Measurements from ENCODE around the gene ISM2.

Gene ISM2

DNA sequence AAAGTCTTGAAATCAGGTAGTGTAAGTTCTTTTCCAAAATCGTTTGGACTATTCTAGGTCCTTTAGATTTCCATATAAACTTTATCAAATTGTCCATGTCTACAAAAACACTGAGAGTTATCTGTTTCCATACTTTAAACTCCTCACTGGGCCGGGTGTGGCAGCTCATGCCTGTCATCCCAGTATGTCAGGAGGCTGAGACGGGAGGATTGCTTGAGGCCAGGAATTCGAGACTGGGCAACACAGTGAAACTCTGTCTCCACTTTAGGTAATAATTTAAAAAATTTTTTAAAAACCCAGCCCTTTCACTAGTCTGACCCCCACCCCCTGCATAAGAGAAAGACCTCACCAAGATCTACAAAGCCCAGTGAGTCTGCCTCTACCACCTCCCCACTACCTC lies 6.4 kb upstream of the ISM2 start:
- DNase-seq, result no peak

DNA sequence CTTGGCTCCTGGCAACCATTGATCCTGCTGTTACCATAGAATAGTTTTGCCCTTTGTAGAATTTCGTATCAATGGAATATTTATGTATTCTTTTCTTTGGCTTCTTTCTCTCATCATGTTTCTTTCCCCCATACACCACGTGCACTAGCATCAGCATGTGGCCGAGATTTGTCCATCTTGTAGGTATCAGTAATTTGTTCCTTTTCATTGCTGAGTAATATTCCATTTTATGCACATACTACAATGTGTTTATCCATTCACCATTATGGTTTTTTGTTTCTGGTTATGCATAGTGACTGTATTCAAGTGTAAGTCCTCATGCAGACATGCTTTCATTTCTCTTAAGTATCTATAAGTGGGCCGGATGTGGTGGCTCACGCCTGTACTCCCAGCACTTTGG lies 4.5 kb upstream of the ISM2 start:
- no peak for DNase-seq

DNA sequence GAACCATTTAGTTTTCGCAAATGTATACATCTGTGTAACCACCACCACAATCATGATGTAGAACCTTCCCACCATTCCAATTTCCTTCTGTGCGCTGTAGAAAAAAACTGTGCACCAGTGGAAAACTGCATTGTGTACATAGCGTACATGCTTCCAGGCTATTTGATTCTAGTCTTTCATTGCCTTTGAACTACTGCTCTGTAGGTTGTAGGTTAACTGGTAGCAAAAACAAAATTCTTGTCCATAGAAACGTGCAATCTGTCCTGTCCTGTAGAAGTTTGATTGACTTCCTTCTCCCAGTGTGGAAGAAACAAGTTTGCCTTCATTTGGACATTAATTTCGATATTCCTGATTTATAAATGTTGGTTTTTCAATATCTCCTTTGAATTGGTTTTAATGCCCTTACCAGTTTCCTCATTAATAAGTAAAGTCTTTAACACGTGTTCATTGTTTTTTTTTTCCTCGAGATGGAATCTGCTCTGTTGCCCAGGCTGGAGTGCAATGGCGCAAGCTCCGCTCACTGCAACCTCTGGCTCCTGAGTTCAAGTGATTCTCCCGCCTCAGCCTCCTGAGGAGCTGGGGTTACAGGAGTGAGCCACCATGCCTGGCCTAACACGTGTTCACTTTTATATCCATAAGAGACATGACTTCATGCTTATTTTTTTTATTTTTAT lies 3.6 kb upstream of the ISM2 start:
- no peak for DNase-seq

DNA sequence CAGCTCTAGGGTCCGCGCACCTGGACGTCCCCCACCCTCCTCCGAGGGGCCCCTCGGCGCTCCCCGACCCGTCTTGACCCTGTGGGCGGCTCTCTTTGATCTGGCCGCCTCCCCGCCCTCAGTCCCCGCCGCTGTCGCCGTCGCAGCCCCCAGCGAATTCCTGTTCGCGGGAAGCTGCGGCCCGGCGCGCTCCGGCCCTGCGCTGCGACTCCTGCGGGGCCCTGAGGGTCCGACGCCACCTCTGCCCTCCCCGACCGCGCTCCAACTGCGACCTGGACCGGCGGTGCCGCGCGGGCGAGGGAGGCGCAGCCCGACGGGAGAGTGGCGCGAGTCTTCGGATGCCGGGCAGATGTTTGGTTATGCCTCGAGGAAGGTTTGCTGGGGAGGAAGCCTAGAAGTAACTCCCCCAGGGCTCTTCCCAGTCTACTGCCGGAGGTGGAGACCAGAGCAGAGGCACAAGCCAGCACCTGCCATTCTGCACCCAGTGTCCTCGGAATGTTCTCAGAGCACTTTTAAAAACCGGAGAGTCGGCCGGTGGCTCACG lies 440 bp upstream of the ISM2 start:
- no peak for DNase-seq

DNA sequence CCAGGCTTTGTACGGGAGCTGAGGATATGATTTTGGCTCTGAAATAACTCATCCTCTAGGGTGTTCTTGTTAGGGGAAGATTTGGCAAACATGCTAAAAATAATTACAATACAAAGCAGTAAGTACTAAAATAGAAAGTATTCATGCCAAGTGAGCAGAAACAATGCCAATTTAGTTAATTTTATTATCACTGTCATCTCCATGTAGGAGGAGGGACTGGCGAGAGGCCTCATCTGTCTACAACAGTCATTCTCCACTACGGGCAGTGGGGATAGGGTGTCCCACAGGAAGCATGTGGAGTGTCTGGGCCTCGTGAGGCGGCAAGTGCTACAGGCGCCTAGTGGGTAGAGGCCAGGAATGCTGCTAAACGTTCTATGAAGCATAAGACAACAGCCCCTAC lies 3.3 kb downstream of the ISM2 start:
- no peak for DNase-seq

DNA sequence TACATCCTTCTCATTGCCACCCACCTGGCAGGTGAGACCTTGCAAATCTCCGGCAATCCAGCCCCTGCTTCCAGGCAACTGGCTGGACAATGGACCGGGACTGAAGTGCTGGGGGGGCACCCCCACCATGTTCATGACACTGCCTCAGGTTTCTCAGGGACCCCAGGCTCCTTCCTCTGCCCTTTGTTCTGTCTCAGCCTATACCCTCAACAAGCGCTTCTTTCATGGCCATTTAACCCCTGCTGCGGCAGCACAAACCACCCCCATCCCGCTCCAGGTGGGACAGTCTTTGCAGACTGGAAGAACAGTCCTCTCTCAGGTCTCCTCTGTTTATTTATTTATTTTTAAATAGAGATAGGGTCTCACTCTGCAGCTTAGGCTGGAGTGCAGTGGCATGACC lies 7.6 kb downstream of the ISM2 start:
- DNase-seq, result no peak

DNA sequence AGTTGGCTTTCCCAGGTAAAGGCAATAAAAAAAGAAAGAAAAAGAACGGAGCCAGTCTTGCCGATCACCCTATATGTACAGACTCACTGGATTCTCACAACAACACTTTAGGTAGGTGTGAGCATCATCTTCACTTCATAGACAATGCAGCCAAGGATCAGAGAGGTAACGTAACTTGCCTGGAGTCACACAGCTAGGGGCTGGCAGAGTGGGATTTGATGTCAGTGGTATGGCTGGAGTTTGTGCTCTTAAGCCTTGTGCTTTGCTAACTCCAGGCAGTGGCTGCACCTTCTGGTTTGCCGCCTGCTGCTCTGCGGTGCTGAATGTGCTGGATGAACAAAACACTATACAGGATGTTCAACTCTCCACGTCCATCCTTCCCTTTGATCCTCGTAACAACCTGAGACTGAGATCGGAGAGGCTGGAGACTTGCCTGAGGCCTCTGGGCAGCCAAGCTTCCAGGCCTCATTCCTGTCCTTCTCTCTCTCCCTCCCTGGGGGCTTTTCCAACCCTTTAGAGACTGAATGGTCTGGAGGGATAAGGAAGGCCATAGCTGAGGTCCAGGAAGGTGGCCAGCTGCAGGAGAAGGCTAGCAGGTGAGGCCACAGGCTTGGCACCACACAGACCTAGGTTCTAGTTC lies 8.1 kb downstream of the ISM2 start:
- no peak for DNase-seq

DNA sequence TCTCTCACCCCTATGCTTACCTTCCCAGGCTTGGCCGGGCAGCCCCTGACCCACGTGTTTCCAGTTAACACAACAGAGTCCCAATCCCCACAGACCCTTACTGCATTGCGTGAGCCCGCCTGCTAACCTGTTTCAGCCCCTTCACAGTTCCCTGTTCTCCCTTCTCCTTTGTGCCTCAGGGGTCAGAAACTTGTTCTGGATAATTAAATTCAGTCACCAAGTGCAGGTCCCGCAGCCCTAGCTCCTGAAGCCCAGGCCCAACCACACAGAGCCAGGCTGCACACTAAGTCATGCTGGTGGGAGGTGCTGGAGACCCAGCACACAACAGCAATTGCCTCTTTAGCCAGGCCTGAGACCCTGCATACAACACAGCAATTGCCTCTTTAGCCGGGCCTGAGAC lies 9.6 kb downstream of the ISM2 start:
- DNase-seq, result no peak

DNA sequence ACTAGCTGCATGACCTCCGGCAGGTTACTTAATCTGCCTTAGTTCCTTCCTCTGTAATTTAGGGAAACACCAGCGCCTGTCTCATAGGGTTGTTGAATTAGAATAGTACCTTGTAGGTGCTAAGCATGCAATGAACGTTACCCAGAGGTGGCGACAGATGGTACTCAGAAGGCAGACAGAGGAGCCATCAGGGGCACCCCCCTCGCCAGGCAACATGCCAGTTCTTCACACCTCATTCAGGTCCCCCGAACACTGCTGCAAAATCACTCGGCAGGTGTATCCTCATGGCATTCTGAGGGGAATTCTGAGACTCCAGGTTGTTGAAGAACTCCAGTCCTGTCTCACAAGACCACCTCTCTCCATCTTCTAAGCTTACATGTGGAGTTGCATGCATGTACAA lies 10.1 kb downstream of the ISM2 start:
- no peak for DNase-seq

DNA sequence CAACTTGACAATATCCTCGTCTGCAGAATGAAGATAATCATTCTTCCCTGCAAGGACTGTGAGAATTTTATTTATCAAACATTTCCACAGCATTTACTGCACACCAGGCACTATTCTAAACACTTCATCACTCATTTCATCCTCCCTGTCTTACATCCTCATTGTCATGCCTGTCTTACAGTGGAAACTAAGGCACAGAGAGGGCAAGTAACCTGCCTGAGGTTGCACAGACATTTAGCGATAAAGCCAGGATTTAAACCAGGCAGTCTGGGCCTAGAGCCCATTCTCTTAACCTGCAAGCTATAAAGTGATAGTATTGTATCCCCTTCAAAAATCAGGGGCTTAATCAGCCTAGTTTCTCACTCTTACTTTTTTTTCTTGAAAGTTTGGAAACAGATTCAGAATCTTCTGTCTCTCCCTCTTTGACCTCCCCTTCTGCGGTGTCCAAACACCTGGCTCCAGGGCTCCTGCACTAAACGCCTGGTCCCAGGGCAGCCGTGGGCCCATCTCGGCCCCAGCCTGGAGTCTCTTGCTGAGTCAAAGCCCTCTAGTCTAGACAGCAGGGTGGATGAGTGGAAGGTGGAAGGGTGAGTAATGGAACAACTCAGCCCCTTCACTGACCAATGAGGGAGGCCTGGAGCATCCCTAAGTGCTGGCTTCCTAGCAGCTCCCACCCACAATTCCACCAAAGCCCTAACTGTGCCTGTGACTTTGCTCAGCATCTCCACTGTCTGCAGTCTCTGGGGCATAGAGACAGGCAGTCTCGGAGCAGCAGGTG lies 12.5 kb downstream of the ISM2 start:
- no peak for DNase-seq

DNA sequence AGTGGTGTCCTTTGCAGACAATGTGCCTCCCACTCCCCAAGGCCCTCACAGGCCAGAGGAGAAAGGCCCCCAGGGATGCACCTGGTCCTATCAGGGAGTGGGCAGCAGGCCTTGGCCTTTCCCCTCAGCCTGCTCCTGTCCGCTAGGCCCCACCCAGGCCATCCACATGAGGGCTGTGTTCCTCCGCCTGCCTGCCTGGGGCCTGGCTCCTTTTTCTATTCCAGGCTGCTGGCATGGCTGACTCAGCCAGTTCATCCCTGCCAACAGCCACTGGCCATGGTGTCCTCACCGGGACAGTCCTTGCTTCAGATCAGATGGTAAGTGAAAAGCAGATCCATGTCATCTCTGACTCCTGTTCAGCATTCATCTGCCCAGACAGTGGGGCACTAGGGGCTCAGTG lies 13.4 kb downstream of the ISM2 start:
- no peak for DNase-seq

DNA sequence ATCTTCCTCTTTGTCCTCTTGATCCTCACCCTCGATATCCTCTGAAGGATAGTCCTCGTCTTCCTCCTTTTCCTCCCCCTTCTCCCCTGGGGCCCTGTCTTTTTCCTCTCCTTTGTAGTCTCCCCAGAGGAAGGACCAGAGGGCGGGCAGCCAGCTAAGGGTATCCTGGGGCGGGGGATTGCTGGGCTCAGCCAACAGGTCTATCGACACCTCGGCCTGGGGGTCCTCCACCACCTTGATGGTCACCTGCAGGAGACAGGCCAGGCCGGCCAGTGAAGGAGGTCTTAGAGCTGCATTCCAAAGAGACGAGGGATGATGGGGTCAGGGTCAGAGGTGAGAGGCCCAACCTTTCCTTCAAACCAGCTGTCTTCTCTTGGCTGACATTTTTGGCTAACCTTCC lies 16.2 kb downstream of the ISM2 start:
- no peak for DNase-seq

DNA sequence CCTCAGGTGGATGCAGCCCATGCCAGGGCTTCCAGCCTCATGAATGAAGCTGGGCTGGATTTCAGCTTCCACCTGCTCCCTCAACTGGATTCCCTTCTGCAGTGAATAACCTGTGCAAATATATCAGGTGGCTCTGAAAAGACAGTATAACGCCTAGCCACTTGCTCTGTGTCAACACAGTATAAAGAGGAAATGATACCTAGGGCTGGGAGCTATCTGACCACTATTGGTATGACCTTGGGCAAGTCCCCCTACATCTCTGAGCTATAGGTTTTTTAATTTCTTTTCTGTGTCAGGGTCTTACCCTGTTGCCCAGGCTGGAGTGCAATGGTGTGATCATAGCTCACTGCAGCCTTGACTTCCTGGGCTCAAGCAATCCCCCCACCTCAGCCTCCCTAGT lies 19.8 kb downstream of the ISM2 start:
- no peak for DNase-seq

DNA sequence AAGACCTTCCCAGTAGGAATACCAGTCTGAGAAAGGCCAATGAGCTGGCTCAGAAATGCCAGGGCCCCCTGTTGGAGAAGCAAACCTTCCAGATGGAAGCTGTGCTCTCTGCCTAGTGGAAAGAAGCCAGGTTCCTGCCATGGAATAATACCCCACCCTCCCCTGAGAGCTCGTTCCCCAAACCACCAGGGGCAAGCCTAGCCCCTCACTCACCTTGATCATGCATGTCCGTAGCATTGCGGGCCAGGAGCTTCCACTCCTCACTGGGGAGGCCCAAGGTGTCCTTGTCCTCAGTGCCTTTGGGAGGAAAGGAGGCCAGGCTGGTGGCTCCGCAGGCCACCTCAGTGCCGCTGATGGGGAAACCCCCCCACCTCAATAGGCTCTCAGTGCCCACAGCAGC lies 20.6 kb downstream of the ISM2 start:
- no peak for DNase-seq

DNA sequence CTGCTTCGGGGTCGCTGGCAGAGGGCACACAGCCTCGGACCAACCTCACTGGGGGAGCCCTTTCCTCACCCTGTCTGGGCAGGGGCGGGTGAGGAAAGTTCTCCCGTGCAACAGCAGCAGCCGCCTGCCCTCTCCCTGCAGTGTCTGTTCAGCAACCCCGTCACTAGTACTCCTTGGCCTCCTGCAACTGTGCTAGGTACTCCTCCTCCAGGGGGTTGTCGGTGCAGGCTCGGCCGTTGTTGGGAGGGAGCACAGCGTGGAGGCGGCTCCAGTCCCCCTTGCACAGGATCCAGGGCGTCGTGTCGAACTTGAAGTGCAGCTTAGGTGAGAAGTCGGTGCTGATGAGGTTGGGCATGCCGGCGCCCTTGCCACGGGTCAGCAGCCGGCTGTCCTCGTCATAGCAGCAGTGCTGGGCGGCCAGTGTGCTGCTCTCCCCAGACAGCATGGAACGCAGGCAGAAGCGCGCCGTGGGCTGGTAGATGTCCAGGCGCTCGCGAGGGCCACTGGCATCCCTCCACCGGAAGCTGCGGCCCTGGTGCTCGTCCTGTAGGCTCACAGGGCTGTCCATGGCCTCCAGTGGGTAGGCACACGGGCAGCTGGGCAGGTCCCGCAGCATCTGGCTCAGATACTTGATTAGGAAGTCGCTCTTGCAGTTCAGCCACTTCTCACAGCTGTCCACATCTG lies 23.0 kb downstream of the ISM2 start:
- DNase-seq, result no peak

DNA sequence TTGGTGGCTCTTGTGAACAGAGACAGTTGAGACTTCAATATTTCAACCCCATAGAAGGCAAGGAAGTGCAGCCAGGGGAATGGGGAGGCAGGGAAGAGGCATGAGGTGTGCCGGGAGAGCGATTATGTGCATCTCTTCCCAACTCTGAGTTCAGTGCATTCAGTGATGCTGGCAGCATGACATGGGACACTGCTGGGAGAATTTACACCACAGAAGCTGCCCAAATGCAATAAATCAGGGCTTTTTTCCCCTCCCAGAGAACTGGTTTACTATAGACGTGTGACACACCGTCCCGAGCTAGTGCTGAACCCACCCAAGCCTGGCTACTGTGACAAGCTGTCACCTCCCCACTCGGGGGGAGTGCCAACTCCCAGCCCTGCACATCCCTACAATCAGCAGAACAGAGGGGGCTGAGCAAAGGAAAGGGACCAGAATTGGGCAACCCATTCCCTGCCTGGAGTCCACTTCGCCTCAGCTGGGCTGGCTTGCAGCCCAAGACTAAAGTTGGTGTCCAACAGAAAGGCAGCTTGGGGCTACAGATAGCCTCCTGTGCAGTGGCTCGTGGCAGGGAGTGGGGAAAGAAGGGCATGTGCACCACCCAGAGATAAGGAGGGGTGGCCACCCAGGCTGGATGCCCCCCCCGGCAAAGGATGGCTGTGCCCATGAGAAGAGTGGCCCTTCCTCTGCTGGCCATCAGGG lies 24.0 kb downstream of the ISM2 start:
- no peak for DNase-seq

DNA sequence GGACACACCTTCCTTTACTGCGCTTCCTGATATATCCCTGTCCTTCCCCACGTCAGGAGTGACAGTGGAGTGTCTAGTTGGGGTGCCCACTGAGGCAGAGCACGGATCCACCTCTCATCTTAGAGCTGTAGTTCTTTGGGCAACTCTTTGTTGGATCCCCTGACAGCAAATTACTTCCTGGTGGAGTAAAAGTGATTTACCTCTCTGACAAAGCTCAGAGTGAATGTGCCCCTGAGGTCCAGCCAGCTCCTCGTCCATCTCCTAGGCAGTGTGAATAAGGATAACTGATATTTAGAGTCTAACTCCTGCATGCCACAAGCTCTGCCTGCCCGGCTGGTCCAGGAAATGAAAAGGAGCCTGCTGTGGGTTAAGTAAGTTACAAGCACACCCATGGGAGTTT lies 24.7 kb downstream of the ISM2 start:
- DNase-seq, result no peak

DNA sequence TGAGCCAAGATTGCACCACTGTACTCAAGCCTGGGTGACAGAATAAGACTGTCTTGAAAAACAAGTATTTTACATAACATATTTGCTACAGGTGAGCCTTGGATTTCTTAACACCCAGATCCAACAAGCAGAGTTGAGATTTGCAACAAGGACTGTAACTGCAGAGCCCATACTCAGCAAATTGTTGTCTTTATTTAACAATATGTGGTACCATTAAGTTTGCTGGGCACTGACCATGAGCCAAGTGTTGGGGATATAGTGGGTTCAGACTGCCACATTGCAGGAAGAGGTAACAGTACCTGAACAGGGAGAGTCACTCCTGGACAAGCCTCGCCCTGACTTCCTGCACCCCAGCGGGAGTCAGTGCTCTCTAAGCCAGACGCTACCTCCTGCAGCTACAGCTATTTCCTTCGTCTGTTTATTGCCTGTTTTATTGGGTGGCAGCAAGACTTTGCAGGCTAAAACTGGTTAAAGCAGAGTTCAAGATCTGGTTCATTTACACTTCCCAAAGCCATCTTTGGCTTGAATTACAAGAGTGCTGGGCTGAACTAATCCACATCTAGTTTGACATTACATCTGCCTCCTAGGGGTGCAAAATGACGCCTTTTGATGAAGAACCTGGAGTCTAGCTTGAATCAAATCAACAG lies 28.3 kb downstream of the ISM2 start:
- no peak for DNase-seq

DNA sequence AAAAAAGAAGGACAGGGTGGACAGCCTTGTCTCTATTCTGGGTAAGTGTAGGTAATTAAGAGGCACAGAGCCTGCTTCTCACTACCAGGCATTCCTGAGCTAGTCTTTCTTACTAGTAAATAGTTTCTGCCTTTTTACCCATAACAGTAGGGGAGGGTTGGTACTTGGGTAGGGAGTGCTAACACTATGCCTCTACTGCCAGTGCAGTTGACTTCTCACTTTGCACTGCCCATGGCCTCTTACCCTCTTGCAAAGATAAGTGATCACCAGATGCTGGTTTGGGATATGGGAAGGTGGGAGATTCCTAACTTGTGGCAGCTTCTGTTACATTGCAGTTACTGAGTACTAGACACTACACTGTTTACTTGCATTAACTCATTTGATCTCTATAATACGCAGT lies 29.1 kb downstream of the ISM2 start:
- no peak for DNase-seq

DNA sequence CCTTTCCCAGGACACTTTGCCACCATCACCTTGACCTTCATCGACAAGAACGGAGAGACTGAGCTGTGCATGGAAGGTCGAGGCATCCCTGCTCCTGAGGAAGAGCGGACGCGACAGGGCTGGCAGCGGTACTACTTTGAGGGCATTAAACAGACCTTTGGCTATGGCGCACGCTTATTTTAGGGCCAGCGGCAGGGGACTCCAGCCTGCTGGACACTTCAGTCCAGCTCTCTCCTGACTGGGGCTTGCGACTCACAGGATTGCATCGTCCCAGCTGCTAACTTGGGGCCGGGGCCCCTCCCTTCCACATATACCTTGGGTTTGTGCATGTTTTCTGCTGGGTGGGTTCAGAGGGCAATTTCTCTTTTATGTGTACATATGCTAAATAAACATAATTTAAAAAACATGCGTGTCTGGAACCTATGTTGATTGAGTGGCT lies 29.5 kb downstream of the ISM2 start:
- DNase-seq, result no peak

DNA sequence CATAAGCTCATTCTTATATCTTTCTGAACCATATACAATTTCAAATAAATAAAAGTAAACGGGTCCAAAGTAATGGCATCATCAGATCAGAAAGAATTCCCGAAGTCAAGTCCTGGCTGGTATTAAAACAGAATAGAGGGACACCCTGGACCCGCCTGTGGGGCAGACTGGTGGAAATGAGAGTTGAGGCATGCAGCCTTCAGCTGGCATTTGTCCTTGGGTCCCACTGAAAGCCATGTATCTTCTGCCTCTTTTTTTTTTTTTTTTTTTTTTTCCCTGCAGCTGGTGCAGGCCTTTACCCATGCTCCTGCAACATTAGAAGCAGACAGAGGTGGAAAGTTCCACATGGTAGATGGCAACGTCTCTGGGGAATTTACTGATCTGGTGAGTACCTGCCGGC lies 30.8 kb downstream of the ISM2 start:
- DNase-seq, result no peak

DNA sequence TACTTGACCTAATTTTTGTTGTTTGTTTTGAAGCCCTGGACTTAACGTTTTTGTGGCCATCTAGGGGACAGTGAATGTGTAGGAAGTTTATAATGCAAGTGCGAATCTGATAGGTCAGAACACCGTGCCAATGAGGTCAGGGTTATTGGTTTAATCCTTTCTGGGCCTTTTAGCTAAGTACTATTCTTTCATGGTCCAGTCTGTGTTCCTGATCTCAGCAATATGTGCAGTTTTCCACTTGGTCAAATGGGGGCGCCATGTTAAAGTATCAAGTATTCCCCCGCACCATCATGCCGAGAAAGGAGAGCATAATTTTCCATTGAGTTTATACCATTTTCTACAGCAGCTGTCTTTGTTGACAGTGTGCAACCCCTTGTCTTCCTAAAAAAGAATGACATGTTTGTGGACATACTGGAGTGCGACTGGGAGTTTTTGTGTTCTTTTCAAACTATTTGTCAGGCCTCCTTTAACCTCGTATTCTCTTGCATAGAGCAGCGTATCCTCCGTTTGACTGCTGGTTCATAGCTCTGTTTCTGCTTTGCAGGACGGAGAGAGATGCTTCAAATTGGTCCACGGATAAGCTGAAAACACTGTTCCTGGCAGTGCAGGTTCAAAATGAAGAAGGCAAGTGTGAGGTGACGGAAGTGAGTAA lies 39.4 kb downstream of the ISM2 start:
- DNase-seq, result no peak
